GM18498 (cell line): ENCODE data around the gene LY6G5C.

Experiments used
- ATAC-seq: cut with Tn5 transposase; IDR thresholded peaks from one replicate; pipeline ENCODE4 v1.9.1; 2021; ENCODE audit warnings: mild to moderate bottlenecking, moderate library complexity; ENCODE audit not compliant: unreplicated experiment

The LY6G5C gene

DNA sequence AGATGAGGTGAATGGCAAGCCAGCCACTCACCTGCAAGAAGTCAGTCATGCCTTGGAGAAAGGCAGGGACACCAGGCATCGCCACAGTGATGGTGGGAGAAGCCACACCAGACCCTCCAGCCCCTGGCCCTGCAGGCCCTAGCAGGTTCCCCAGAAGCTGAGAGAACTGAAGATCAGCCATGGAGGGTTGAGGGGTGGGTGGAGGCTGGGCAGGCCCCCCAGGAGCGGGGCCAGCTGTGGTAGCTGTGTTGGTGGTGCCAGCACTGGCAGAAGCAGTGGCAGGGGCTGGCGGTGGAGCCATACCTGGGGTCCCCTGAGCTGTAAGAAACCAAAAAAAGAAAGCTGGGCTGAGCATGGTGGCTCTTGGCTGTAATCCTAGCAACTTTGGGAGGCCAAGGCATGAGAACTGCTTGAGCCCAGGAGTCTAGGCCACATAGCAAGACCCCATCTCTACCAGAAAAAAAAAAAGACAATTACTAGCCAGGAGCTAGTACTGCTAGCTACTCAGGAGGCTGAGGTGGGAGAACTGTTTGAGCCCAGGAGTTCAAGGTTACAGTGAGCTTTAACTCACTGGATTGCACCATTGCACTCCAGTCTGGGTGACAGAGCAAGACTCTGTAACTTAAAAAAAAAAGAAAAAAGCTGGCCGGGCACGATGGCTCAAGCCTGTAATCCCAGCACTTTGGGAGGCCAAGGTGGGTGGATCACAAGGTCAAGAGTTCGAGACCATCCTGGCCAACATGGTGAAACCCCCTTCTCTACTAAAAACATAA is 37.9 kb downstream of the LY6G5C start:
- no peak for ATAC-seq

DNA sequence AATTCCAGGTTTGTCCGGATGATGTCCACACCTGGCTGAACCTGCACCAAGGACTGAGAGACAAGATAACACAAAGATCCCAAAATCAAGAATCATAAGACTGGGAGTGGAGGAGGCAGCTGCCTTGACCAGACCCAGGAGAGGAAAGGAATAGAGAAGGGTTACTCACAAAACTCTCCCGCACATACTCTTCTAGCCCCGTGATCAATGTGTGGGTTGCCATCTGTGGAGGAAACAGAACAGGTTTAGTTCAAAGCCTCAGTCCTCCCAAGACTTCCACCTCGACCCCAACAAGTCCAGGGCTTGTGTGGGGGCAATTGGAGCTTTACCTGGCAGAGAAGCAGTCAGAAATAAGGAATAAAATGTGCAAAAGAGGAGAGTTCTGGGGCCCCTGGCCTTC is 39.5 kb downstream of the LY6G5C start:
- no peak for ATAC-seq

DNA sequence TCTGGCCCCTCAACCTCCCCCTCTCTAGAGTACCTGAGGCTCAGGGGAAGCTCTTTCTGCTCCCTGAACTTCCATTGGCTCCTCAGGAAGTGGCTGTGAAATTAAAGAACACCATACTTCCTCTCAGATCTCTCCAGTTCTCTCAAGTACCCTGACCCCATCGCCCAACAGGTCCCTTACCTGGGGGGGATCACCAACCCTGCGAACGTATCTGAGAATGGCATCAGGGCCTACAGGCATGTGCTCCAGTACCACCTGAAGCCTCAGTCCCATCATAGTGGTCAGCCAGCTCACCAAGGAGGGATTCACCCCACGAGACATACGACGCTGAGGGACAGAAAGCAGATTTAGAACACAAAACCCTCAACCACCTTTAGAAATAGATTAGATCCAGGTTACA is 40.3 kb downstream of the LY6G5C start:
- no peak for ATAC-seq

DNA sequence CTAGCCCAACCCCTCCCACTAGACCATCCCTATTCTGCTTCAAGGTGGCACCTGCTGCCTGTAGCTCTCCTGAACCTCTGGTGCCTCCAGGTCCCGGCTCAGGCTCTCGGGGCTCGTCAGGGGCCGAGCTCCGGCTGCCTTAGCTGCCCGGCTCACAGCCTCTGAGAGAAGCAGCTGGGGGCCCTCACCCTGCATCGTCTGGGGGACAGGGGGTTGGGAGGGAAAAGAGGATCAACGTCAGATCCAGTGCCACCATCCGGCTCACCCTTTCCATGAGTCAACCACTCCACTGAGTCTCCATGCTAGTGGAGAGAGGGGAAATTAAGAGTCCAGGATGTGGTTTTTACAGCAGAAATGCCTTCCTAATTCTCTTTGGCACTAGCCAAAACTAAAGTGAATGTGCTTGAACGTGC is 41.4 kb downstream of the LY6G5C start:
- no peak for ATAC-seq

DNA sequence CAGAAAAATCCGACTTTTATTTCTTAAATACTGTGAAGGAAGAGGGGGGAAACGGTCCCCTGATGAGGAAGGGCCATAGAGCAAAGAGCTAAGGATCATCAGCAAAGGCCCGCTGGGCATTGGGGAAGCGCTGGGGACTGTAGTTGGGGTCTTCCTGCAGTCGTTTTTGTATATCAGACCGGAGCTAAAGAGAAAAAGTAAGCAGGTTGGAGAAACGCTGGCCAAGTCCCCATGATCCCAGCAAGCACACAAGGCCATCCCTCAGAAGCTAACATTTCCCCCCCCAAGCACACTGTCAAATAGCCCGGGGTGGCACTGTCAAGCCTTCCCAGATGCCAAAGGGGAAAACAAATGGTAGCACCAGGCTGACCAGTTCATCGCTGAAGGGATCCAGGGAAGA is 41.8 kb downstream of the LY6G5C start:
- ATAC-seq = no peak

DNA sequence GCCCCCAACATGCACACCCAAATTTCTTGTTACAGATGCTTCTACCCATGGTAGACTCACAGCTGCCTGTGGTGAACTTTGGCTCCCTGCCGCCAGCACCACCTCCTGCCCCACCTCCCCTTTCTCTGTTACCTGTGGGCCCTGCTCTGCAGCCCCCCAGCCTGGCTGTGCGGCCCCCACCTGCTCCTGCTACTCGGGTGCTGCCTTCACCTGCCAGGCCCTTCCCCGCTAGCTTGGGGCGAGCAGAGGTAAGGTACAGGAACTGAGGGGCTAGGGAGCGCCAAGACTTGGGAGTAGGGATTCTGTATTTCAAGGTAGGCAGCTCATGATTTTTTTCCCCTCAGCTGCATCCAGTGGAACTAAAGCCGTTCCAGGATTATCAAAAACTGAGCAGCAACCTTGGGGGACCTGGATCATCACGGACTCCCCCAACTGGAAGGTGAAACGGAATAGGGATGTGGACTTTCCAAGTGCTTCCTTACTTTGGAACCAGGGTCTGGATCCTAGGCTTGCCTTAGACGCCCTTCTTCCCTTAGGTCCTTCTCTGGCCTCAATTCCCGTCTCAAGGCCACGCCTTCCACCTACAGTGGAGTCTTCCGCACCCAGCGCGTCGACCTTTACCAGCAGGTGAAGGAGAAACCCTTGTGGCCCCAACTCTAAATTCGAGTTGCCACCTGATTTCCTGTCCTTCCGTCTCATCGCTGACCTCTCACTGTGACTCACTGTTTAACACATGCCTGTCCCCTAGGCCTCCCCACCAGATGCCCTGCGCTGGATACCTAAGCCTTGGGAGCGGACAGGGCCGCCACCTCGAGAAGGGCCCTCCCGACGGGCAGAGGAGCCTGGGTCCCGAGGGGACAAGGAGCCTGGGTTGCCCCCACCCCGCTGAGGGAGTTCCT is 43.9 kb downstream of the LY6G5C start:
- no peak for ATAC-seq

DNA sequence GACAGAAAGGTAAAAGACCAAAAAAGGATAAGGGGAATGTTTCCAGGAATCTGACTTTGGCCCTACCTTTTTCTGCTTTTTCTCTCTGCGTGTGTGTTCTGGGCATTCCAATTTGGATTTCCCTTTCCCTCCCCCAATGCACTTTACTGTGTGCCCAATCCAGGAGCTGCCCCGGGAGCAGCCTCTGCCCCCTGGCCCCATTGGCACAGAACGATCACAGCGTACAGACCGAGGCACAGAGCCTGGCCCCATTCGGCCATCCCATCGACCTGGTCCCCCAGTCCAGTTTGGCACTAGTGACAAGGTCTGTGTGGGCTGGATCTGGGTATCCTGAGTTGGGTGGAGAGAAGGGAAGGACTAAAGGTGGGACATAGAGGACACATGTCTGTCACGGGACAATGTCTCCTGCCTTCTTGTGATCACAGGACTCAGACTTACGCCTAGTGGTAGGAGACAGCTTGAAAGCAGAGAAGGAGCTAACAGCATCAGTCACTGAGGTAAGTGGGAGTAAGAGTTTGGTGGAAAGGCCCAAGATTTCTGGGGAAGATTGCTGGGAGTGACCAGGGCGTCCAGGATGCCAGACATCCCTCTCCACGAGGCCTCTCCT is 45.8 kb downstream of the LY6G5C start:
- no peak for ATAC-seq

DNA sequence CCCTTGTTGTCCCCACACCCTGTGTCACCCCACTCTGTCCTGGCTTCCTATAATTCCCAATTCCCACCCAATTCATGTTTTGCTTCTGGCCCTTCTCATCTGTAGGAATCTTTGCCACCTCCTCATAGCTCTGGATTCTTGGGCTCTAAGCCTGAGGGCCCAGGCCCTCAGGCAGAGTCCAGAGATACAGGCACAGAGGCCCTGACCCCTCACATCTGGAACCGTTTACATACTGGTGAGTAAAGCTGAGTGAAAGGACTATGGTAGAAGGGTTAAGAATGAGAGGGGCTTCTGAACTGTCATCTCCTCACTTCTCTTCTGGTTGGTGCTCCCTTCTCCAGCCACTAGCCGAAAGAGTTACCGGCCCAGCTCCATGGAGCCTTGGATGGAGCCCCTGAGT is 46.7 kb downstream of the LY6G5C start:
- ATAC-seq = no peak

DNA sequence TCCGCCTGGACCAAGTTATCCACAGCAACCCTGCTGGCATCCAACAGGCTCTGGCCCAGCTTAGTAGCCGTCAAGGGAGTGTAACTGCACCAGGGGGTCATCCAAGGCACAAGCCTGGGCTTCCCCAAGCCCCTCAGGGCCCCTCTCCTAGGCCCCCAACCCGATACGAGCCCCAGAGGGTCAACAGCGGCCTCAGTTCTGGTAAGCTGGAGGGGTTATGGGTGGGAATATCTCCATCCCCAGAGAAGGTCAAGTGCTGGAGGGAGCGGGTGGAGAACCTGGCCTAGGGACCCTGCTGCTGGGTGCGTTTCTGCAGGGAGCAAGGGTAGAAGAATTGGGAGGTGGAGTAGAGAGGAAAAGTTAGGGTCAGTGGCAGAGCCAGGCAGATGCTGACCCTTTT is 47.4 kb downstream of the LY6G5C start:
- ATAC-seq = no peak

DNA sequence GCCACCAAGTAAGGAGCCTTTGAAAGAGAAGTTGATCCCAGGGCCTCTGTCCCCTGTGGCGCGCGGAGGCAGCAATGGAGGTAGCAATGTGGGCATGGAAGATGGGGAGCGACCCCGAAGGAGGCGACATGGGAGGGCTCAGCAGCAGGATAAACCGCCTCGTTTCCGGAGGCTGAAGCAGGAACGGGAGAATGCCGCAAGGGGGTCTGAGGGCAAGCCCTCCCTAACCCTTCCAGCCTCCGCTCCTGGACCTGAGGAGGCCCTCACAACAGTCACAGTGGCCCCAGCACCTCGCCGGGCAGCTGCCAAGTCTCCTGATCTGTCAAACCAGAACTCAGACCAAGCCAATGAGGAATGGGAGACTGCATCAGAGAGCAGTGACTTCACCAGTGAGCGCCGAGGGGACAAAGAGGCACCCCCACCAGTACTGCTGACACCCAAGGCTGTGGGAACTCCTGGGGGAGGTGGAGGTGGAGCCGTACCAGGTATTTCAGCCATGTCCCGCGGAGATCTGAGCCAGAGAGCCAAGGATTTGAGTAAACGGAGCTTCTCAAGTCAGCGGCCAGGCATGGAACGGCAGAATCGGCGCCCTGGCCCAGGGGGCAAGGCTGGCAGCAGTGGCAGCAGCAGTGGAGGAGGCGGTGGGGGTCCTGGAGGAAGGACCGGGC is 48.5 kb downstream of the LY6G5C start:
- no peak for ATAC-seq

DNA sequence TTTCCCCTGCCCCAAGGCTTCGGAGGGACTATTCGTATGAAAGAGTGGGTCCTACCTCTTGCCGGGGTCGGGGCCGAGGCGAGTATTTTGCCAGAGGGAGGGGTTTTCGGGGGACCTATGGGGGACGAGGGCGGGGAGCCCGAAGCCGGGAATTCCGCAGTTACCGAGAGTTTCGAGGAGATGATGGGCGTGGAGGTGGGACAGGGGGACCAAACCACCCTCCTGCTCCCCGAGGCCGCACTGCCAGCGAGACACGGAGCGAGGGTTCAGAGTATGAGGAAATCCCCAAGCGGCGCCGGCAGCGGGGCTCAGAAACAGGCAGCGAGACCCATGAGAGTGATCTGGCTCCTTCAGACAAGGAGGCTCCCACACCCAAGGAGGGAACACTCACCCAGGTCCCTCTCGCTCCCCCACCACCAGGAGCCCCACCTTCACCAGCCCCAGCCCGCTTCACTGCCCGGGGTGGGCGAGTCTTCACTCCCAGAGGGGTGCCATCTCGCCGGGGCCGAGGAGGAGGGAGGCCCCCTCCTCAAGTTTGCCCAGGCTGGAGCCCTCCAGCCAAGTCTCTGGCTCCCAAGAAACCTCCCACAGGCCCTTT is 49.1 kb downstream of the LY6G5C start:
- no peak for ATAC-seq

DNA sequence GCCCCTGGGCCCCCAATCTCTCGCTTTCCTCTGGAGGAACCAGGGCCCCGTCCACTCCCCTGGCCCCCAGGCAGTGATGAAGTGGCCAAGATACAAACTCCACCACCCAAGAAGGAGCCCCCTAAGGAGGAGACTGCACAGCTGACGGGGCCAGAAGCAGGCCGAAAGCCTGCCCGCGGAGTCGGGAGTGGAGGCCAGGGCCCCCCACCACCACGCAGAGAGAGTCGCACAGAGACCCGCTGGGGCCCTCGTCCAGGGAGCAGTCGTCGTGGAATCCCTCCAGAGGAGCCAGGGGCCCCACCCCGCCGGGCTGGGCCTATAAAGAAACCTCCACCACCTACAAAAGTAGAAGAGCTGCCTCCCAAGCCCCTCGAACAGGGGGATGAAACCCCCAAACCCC is 49.7 kb downstream of the LY6G5C start:
- no peak for ATAC-seq

DNA sequence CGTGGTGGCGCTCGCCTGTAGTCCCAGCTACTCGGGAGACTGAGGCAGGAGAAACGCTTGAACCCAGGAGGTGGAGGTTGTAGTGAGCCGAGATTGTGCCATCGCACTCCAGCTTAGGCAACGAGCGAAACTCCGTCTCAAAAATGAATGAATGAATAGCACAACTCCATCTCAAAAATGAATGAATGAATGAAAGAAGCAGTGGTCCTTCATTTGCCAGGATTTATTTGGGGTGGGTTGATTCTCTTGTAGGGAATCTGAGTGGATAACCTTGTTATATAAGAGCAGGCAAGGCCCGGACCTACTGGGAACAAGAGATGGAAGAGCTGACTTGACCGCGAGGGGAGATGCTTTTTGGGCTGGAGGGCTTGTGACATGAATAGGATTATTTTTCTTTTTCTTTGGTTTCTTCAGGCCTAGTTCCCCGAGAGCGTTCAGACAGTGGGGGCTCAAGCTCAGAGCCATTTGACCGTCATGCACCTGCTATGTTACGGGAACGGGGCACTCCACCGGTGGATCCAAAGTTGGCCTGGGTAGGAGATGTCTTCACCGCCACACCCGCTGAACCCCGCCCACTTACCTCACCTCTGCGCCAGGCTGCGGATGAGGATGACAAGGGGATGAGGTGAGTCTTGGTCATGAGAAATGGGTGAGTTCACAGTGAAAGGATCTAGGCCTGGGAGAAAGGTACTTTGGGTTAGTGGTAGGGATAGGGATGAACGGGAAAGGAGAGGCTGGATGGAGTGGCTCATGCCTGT is 50.5 kb downstream of the LY6G5C start:
- no peak for ATAC-seq

DNA sequence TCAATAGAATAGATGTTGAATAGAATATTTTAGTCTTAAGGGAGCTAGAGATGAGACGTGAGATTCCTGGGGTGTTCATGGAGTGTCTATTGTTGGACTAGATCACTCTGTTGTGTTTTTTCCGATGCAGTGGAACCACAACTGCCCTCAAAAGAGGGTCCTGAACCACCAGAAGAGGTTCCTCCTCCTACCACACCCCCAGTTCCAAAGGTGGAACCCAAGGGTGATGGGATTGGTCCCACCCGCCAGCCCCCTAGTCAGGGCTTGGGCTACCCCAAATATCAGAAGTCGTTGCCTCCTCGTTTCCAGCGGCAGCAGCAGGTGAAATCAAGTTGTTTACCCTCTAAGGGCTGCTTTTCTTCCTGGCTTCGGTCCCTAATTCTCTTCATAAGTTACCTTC is 51.9 kb downstream of the LY6G5C start:
- no peak for ATAC-seq

DNA sequence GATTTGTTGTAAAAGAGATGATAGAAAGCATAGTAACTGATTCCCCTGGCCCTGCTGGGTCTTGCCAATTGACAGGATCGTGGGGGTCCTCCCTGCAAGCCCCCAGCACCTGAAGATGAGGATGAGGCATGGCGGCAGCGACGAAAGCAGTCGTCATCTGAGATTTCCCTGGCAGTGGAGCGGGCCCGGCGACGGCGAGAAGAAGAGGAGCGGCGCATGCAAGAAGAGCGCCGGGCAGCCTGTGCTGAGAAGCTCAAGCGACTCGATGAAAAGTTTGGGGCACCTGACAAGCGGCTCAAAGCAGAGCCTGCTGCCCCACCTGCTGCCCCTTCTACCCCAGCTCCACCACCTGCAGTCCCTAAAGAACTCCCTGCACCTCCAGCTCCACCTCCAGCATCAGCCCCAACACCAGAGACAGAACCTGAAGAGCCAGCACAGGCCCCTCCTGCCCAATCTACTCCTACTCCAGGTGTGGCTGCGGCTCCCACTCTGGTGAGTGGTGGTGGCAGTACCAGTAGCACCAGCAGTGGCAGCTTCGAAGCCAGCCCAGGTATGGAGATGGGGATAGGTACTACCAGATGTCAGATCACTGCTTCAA is 53.1 kb downstream of the LY6G5C start:
- no peak for ATAC-seq

DNA sequence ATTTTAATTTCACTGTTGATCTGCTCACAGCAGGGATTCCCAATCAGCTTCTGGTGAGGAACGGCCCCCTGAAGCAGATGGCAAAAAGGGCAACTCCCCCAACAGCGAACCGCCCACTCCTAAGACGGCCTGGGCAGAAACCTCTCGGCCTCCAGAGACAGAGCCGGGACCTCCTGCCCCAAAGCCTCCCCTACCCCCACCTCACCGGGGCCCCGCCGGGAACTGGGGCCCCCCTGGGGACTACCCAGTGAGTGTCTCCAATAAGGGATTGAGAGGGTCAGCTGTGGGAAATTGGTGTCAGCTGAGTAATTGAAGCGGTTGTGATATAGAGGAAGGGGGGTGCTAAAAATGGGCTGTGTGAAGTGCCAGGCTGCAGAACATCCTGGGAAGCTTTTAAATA is 53.9 kb downstream of the LY6G5C start:
- ATAC-seq = no peak
